Measurements from ENCODE around the gene USP6NL.
"Not testable (repeated sequence)": the region's sequence is repeated elsewhere in the genome, so short reads cannot be mapped to it uniquely, and the experiment has no call there.

USP6NL gene

GRCh38 chr10:11442001-11442773 is 169.3 kb downstream of the USP6NL start:
- FAIRE-seq, result no peak

- FAIRE-seq, result no peak
Measured at GRCh38 chr10:11441151-11441535, 170.3 kb downstream of the USP6NL start.

GRCh38 chr10:11440250-11441150 is 170.9 kb downstream of the USP6NL start:
- FAIRE-seq, result no peak

GRCh38 chr10:11439523-11440053 is 171.9 kb downstream of the USP6NL start:
- no peak for FAIRE-seq

- no peak for FAIRE-seq
Measured at GRCh38 chr10:11437391-11438142, 173.9 kb downstream of the USP6NL start.

- FAIRE-seq, result not testable (repeated sequence)
Measured at GRCh38 chr10:11436445-11436844, 175.0 kb downstream of the USP6NL start.

- FAIRE-seq, result no peak
Measured at GRCh38 chr10:11435581-11435981, 175.9 kb downstream of the USP6NL start.

- FAIRE-seq, result no peak
Measured at GRCh38 chr10:11434324-11434723, 177.1 kb downstream of the USP6NL start.

- FAIRE-seq, result no peak
Measured at GRCh38 chr10:11433657-11434056, 177.8 kb downstream of the USP6NL start.

GRCh38 chr10:11431216-11431555 is 180.3 kb downstream of the USP6NL start:
- FAIRE-seq, result no peak

- FAIRE-seq, result no peak
Measured at GRCh38 chr10:11430421-11431215, 180.8 kb downstream of the USP6NL start.

- no peak for FAIRE-seq
Measured at GRCh38 chr10:11429439-11430052, 181.9 kb downstream of the USP6NL start.

GRCh38 chr10:11425676-11426075 is 185.8 kb downstream of the USP6NL start:
- FAIRE-seq, result no peak

- FAIRE-seq, result no peak
Measured at GRCh38 chr10:11425296-11425610, 186.2 kb downstream of the USP6NL start.

GRCh38 chr10:11424456-11425295 is 186.8 kb downstream of the USP6NL start:
- peak; percentile 12 for FAIRE-seq

- no peak for FAIRE-seq
Measured at GRCh38 chr10:11416974-11417373, 194.5 kb downstream of the USP6NL start.

- FAIRE-seq, result no peak
Measured at GRCh38 chr10:11415095-11415494, 196.4 kb downstream of the USP6NL start.

- no peak for FAIRE-seq
Measured at GRCh38 chr10:11414314-11415038, 197.0 kb downstream of the USP6NL start.

GRCh38 chr10:11411926-11412545 is 199.4 kb downstream of the USP6NL start:
- no peak for FAIRE-seq

GRCh38 chr10:11409357-11409756 is 202.1 kb downstream of the USP6NL start:
- FAIRE-seq, result no peak

All from endometrium (tissue), 2 donors.